ENCODE results near the gene AGPAT2.

The AGPAT2 gene

GRCh38 chr9:136672431-136673087 is 14.7 kb downstream of the AGPAT2 start:
- no peak for DNase-seq

DNA sequence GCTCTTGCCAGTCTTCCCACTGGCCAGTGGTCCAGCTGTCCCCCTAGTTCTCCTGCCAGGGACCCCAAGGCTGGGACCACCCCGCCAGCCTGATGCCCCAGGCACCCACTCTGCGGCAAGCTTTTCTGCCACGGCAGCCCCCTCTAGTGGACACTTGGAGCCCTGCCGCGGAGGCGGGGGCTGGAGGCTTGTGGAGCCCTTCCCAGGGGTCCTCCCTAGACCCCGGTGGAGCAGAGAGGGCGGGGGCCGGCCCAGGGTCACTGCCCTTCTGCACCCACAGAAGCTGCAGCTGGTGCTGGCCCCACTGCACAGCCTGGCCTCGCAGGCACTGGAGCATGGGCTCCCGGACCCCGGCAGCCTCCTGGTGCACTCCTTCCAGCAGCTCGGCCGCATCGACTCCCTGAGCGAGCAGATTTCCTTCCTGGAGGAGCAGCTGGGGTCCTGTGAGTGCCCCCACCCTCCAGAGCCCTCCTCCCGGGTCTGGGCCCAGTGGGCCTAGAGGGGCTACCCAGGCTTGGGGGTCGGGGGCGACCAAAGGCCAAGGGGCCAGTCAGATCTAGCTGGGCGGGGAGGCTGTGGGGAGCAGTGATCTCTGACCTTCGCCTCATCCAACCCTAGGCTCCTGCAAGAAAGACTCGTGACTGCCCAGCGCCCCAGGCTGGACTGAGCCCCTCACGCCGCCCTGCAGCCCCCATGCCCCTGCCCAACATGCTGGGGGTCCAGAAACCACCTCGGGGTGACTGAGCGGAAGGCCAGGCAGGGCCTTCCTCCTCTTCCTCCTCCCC is 15.4 kb downstream of the AGPAT2 start:
- DNase-seq, result peak; percentile 45

DNA sequence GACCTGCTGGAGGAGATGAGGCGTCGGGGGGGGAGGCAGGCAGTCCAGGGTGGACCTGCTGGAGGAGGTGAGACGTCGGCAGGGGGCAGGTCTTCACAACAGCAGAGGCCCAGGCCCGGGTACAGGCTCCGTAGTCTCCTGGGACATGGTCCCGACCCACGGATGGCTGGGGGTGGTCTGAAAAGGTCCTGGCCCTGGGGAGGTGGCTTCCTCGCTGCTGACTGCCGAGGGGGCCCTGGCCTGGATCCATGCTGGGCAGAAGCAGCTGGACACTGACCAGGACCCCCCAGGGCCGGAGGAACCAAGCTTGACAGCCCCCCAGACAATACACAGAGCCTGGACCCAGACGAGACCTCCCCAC is 16.0 kb downstream of the AGPAT2 start:
- DNase-seq, result no peak

DNA sequence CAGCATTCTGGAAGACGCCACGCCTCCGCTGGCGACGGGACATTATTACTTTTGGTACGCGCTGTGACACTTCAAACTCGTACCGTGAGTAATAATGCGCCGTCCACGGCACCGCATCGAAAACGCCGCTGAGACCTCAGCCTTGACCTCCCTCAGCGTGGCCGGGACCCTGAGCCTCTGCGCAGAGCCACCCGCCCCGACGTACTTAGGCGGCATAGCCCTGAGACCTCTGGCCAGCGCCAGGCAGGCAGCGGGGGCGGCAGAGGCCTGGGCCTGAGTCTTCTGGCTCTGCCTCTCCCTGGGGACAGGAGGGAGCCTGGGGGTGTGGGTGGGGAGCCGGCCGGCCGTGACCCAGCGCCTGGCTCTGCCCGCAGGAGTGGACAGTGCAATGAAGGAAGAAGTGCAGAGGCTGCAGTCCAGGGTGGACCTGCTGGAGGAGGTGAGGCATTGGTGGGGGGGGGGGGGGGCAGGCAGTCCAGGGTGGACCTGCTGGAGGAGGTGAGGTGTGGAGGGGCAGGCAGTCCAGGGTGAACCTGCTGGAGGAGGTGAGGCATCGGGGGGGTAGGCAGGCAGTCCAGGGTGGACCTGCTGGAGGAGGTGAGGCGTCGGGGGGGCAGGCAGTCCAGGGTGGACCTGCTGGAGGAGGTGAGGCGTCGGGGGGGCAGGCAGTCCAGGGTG is 16.5 kb downstream of the AGPAT2 start:
- DNase-seq, result no peak

DNA sequence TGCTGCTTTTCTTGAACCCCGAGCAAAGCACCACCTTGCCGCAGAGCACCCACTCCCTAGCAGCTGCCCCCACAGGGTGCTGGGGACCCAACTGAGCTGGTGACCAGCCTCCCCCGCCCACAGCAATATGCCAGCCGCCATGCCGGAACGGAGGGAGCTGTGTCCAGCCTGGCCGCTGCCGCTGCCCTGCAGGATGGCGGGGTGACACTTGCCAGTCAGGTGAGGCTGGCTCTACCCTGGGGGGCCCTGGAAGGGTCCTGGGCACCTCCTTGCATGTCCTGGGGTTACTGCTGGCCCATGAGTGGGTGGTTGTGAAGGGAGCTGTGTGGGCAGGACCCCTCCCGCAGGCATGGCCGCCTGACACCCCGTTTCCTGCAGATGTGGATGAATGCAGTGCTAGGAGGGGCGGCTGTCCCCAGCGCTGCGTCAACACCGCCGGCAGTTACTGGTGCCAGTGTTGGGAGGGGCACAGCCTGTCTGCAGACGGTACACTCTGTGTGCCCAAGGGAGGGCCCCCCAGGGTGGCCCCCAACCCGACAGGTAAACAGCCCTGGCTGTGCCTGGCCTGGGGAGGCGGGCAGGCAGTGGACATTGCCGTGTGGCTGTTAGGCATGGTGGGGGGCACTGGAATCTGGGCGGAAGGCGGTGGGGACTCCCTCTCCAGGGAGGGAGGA is 17.3 kb downstream of the AGPAT2 start:
- DNase-seq, result no peak

DNA sequence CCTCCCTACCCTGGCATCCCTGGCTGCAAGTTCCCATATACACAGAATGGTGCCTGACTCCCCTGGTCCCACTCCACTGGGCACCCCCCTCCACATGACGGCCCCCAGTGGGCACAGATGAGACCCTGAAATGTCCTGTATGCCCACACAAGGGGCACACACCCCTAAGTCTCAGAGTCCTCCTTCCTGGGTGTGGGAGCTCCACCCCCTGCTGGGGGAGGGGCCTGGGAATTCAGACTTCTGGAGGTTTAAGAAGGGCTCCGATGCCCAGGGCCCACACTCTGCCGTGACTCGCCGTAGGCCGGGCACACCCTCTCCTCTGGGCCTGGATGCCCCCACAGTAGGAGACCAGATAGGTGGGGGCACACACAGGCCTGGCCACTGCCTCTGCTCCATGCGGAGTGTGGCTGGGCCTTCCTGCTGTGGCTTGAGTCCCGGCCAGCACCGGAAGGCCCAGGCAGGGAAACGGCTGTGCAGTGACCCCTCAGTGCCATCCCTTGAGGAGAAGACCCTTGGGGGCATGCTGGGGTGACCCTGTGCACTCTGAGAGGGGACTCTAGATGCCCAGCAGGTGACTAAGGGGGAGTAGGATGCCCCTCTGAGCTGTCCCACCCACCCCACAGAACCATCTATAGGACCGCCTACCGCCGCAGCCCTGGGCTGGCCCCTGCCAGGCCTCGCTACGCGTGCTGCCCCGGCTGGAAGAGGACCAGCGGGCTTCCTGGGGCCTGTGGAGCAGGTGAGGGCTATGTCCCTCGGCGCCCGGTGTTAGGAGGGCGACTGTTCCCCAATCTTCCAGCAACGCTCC is 18.1 kb downstream of the AGPAT2 start:
- DNase-seq, result no peak

GRCh38 chr9:136667940-136668760 is 19.1 kb downstream of the AGPAT2 start:
- DNase-seq, result no peak

GRCh38 chr9:136667214-136667939 is 19.9 kb downstream of the AGPAT2 start:
- DNase-seq, result no peak

DNA sequence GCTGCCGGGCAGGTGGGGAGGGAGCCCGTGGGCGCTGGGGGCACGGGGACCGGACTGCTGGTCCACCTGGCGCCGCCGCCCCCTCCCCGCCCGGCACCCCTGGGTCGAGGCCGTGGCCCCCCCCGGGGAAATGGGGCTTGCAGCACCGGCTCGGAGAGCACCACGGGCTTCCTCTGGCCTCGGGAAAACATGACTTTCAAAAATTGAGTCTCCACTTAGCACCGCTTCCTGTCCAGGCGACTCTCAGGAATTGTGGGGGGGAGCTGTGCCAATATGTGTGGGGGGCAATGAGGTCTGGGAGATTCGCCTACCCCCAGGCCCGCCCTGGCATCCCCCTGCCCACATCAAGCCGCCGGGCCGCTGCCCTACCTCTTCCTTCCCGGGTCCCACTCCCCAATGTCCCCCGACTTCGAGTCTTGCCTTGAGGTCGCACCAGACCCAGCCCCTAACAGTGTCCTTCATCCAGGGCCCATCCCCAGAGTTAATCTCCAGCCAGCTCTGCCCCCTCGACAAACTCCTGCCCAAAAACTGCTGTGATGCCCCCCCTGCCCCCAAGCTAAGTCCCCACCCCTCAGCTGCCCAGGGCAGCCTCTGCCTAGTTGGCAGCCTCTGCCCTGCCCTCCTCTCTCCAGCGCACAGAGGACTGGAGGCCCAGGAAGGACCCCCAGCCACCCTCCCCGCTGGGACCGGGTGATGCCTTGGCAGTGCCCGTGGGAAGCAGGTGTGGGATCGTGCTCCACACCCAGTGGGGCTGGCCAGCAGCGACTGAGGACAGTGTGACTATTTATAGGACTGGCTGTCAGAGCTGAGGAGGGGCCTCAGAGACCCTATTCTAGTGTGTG is 20.7 kb downstream of the AGPAT2 start:
- no peak for DNase-seq

DNA sequence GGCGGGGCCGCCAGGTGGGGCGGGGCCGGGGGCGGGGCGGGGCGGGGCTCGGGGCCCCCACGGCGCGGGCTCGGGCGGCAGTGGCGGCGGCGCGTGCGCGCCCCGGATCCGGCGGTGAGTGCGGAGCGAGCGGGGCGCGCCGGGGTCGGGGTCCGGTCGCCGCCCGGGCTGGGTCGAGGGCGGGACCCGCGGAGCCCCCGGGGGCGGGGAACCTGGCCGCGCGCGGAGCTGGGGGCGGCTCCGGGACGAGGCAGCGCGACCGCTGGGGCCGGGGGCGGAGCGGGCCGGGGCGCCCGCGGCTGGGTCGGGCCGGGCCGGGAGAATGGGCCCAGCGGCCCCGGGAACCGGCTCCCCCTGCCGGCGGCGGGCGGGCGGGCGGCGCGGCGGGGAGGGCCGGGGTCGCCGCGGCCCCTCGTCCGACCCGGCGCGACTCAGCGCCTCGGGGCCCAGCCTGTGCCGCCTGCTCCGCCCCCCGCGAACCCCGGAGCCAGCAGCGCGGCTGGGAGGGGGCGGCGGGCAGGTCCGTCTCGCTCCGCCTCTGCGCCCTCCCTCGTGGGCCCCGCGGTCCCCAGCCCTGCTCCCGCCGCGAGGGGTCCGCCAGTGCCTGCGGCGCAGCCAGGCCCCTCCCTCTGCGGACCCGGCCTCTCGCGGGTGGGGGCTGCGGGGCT is 21.4 kb downstream of the AGPAT2 start:
- DNase-seq, result peak; percentile 28

DNA sequence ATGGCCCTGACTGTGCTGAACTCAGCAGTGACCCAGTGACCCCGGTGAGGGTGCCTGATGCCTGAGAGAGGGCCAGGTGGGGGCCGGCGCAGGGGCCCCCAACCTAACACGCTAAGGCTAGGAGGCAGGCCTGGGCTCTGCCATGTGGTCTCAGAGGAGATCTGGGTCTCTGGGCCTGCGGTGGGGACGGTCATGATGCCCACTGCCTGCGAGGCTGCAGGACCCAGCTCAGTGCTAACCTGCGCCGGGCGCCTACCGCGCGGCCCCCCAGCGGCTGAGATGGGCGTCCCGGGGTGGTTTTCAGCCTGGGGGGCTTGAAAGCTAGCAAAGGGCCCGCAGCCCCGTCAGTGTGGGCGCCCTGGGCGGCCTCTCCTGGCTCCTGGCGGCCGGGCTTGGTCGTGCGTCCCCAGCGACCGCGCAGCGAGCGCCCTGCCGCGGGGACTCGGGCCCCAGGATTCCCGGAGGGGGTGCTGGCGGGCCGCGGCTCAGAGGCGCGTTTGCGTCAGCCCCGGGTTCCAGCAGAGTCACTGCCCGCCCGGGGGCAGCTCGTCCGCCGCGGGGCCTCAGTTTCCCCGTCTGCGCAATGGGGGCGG is 22.1 kb downstream of the AGPAT2 start:
- DNase-seq, result peak; percentile 21

DNA sequence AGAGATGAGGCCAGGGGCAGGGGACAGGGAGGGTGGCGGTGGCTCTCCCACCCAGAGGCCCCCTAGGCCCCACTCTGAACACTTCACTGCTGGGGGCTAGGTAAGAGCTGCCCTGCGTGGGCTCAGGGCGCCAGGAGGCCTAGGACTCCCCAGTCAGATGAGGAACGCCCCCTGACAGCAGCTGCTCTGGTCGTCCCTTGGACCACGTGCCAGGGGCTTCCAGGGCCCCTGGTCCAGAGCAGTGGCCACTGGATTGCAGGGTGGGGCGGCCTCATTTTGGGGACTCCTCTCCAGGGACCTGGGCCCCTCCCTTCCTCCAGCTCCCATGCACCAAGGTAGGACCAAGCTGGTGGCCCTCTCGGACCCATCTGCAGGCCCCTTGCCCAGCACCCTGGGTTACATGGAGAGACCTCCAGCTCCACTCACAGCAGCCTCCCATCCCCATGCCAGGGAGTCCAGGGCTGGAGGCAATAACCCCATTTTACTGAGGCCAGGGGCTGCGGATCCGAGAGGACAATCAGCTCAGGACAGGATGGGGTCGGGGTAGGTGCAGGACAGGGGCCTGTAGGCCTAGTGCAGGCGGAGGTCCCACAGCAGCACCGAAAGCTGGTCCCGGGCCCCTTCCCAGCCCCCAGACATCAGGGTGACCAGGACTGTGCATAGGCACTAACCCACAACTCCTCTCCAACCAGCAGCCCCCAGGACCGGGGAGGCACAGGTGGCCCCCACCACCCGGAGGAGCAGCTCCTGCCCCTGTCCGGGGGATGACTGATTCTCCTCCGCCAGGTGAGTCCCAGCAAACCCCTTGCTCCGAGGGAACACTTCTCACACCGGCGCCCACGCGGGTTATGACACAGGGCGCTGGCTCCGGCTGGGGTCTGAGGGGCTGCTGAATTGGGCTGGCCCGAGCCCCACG is 23.0 kb downstream of the AGPAT2 start:
- no peak for DNase-seq

DNA sequence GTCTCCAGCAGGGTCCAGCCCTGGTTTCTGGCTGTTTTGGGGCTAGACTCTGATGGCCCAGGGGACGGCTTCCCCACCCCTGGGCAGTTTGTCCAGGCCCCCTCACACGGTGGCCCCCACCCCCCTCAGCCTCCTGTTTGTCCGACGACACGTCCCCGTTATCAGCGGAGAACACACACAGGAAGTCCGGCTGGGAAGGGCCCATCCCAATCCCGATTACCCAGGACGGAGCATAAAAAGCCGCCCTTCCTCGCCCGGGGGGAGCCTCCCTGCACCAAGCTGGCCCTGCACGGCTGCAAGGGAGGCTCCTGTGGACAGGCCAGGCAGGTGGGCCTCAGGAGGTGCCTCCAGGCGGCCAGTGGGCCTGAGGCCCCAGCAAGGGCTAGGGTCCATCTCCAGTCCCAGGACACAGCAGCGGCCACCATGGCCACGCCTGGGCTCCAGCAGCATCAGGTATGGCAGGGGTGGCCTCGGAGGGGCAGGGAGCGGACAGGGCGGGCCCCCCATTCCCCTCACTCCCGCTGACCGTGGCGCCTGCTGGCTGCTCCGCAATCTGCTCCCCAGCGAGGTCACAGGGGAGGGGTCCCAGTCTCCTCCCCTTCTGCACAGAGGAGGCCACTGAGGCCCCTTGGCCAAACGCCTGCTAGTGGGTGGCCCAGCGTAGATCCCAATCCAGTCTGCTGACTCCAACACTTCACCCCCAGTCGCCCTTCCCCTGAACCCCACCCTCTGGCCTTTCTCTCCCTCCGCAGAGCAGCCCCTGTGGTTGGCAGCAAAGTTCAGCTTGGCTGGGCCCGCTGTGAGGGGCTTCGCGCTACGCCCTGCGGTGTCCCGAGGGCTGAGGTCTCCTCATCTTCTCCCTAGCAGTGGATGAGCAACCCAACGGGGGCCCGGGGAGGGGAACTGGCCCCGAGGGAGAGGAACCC is 24.3 kb downstream of the AGPAT2 start, which contains the start of gene EGFL7:
TSS of gene EGFL7 (plus strand) at position 261 of the 926 bp plus-strand sequence. CDS start 5,367 bp downstream, outside the sequence.
- no peak for DNase-seq

DNA sequence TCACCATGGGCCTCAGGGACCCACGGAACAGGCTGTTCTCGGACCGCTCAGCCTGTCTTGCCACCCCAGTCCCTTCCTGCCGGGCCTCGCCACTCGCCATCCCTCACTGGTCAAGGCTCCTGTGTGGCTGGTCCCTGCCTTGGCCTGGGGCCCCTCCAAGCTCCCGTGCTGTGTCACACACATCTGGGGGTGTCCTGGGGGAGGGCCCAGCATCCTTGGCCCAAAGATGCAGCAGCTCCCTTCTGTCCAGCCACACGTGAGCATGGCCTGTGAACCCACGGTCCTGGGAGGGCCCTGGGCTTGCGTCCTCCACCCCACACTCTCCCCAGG is 25.0 kb downstream of the AGPAT2 start:
- no peak for DNase-seq

GRCh38 chr9:136661641-136662325 is 25.5 kb downstream of the AGPAT2 start:
- no peak for DNase-seq

DNA sequence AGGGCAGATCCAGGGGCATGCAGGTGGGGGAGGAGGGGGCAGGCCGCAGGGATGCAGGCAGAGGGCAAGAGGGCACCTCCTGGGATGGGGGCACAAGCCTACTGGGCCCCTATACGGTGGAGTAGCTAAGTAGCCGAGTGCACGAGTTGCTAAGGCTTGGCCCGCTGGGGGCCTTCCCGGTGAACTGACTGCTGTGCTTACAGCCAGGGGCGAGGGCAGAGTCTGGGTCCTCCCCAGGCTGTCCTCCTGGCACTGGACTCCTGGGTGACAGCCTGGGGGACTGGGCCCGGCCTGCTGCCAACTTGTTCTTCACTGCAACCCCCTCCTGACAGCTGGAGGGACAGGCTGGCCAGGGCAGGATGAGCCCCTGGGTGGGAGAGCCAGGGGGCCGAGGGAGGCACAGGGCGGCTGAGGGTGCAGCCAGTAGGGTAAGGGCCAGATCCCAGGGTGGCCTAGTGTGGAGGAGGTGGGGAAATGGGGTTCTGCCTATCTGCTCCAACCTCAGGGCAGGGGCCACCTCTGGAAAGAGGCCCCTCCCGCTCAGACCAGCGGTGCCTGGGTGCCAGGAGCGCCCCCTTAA is 26.2 kb downstream of the AGPAT2 start:
- DNase-seq, result no peak
